ENCODE data around the gene PC.

GRCh38 chr11:66820381-66820780, 137.8 kb downstream of the PC start:
- TF ChIP-seq CTCF (IDR thresholded peaks at IDR 0.05) (no peak), POLR2A (IDR thresholded peaks at IDR 0.05) (no peak)

Data from lower leg skin (tissue), 3 donors.